ENCODE data around the gene FRMD4B.
"Not testable (repeated sequence)": the region's sequence is repeated elsewhere in the genome, so short reads cannot be mapped to it uniquely, and the experiment has no call there.

FRMD4B gene

GRCh38 chr3:69276884-69277283 is 109.0 kb downstream of the FRMD4B start:
- no peak for DNase-seq

GRCh38 chr3:69276191-69276590 is 109.7 kb downstream of the FRMD4B start:
- not testable (repeated sequence) for DNase-seq

GRCh38 chr3:69273896-69274295 is 112.0 kb downstream of the FRMD4B start:
- no peak for DNase-seq

- no peak for DNase-seq
Observed at GRCh38 chr3:69272556-69272955, 113.3 kb downstream of the FRMD4B start.

- DNase-seq, result no peak
Observed at GRCh38 chr3:69271098-69271497, 114.8 kb downstream of the FRMD4B start.

- DNase-seq, result no peak
Observed at GRCh38 chr3:69266585-69266984, 119.3 kb downstream of the FRMD4B start.

GRCh38 chr3:69266071-69266470 is 119.8 kb downstream of the FRMD4B start:
- not testable (repeated sequence) for DNase-seq

GRCh38 chr3:69260843-69261405 is 125.0 kb downstream of the FRMD4B start:
- not testable (repeated sequence) for DNase-seq

- no peak for DNase-seq
Observed at GRCh38 chr3:69260216-69260787, 125.6 kb downstream of the FRMD4B start.

GRCh38 chr3:69259125-69259524 is 126.8 kb downstream of the FRMD4B start:
- DNase-seq, result no peak

- DNase-seq, result no peak
Observed at GRCh38 chr3:69255928-69256327, 130.0 kb downstream of the FRMD4B start.

- no peak for DNase-seq
Observed at GRCh38 chr3:69254351-69254750, 131.5 kb downstream of the FRMD4B start.

- no peak for DNase-seq
Observed at GRCh38 chr3:69252631-69253030, 133.3 kb downstream of the FRMD4B start.

- no peak for DNase-seq
Observed at GRCh38 chr3:69252141-69252540, 133.7 kb downstream of the FRMD4B start.

- DNase-seq, result no peak
Observed at GRCh38 chr3:69251078-69251805, 134.6 kb downstream of the FRMD4B start.

GRCh38 chr3:69250014-69250413 is 135.9 kb downstream of the FRMD4B start:
- DNase-seq, result no peak

GRCh38 chr3:69249001-69249400 is 136.9 kb downstream of the FRMD4B start:
- DNase-seq, result no peak

- no peak for DNase-seq
Observed at GRCh38 chr3:69248436-69248835, 137.5 kb downstream of the FRMD4B start.

- DNase-seq, result no peak
Observed at GRCh38 chr3:69246612-69247011, 139.3 kb downstream of the FRMD4B start.

- no peak for DNase-seq
Observed at GRCh38 chr3:69244039-69244438, 141.8 kb downstream of the FRMD4B start.

- no peak for DNase-seq
Observed at GRCh38 chr3:69241769-69242168, 144.1 kb downstream of the FRMD4B start.

- DNase-seq, result no peak
Observed at GRCh38 chr3:69240651-69241568, 145.0 kb downstream of the FRMD4B start.

- DNase-seq, result no peak
Observed at GRCh38 chr3:69239063-69239462, 146.8 kb downstream of the FRMD4B start.

Measured in activated CD4-positive, alpha-beta T cell treated with anti-CD3 and anti-CD28 coated beads, Interleukin-2, Interleukin-6, amounts not matched to agents 100 ng/mL and 50 ng/mL, durations not matched to agents 16 hours and 8 hours (primary cell).